ENCODE measurements around the gene PIGW.
"Not testable (repeated sequence)": the region's sequence is repeated elsewhere in the genome, so short reads cannot be mapped to it uniquely, and the experiment has no call there.

PIGW gene

GRCh38 chr17:36508439-36508838, 26.3 kb upstream of the PIGW start:
- not testable (repeated sequence) for DNase-seq (ENCODE audit: low read depth in 2 of 2)

GRCh38 chr17:36509272-36509985, 25.4 kb upstream of the PIGW start:
- DNase-seq (ENCODE audit: low read depth in 2 of 2): no peak

GRCh38 chr17:36510636-36511035, 24.2 kb upstream of the PIGW start:
- DNase-seq (ENCODE audit: low read depth in 2 of 2): no peak

GRCh38 chr17:36511216-36511615, 23.6 kb upstream of the PIGW start:
- DNase-seq (ENCODE audit: low read depth in 2 of 2): no peak

- DNase-seq (ENCODE audit: low read depth in 2 of 2): no peak
Measured at GRCh38 chr17:36512641-36513040, 22.1 kb upstream of the PIGW start.

- DNase-seq (ENCODE audit: low read depth in 2 of 2): no peak
Measured at GRCh38 chr17:36514856-36515255, 19.9 kb upstream of the PIGW start.

- DNase-seq (ENCODE audit: low read depth in 2 of 2): no peak
Measured at GRCh38 chr17:36515837-36516236, 18.9 kb upstream of the PIGW start.

- DNase-seq (ENCODE audit: low read depth in 2 of 2): no peak
Measured at GRCh38 chr17:36523113-36523512, 11.7 kb upstream of the PIGW start.

GRCh38 chr17:36524428-36524876, 10.3 kb upstream of the PIGW start:
- DNase-seq (ENCODE audit: low read depth in 2 of 2): no peak

GRCh38 chr17:36525113-36525512, 9.7 kb upstream of the PIGW start:
- no peak for DNase-seq (ENCODE audit: low read depth in 2 of 2)

GRCh38 chr17:36525888-36526287, 8.9 kb upstream of the PIGW start:
- no peak for DNase-seq (ENCODE audit: low read depth in 2 of 2)

- no peak for DNase-seq (ENCODE audit: low read depth in 2 of 2)
Measured at GRCh38 chr17:36527621-36528250, 7.1 kb upstream of the PIGW start.

- no peak for DNase-seq (ENCODE audit: low read depth in 2 of 2)
Measured at GRCh38 chr17:36529121-36529520, 5.7 kb upstream of the PIGW start.

GRCh38 chr17:36532435-36532975, 2.3 kb upstream of the PIGW start:
- no peak for DNase-seq (ENCODE audit: low read depth in 2 of 2)

GRCh38 chr17:36533935-36534839, 600 bp upstream of the PIGW start:
- DNase-seq (ENCODE audit: low read depth in 2 of 2): peak in 1 of 2 donors; percentile 4

- no peak for DNase-seq (ENCODE audit: low read depth in 2 of 2)
Measured at GRCh38 chr17:36535669-36536081, 888 bp downstream of the PIGW start.

GRCh38 chr17:36540696-36541095, 5.9 kb downstream of the PIGW start:
- DNase-seq (ENCODE audit: low read depth in 2 of 2): no peak

GRCh38 chr17:36542755-36543154, 8.0 kb downstream of the PIGW start:
- DNase-seq (ENCODE audit: low read depth in 2 of 2): no peak

- DNase-seq (ENCODE audit: low read depth in 2 of 2): no peak
Measured at GRCh38 chr17:36544044-36544306, 9.2 kb downstream of the PIGW start.

- DNase-seq (ENCODE audit: low read depth in 2 of 2): peak; percentile 79 to 86
Measured at GRCh38 chr17:36544307-36545076, 9.7 kb downstream of the PIGW start, which contains the start of gene GGNBP2. GGNBP2 (plus strand) TSS chr17:36544919; CDS start chr17:36545725, 806 bp downstream.

GRCh38 chr17:36545077-36545464, 10.3 kb downstream of the PIGW start:
- no peak for DNase-seq (ENCODE audit: low read depth in 2 of 2)

Data from stimulated activated CD8-positive, alpha-beta memory T cell treated with anti-CD3 and anti-CD28 coated beads, Interleukin-2, amount 100 ng/mL, for 1 hour (primary cell).